Ramos (cell line): ENCODE measurements around the gene NISCH.

ENCODE experiments used
- in situ Hi-C: fragments of 300-500 bp; cut with MboI; formaldehyde crosslinking; loops from one replicate; pipeline ENCODE4 v1.14.3; 2022; ENCODE audit warnings: low sequenced_read_pairs; ENCODE audit not compliant: unreplicated experiment

Gene NISCH

DNA sequence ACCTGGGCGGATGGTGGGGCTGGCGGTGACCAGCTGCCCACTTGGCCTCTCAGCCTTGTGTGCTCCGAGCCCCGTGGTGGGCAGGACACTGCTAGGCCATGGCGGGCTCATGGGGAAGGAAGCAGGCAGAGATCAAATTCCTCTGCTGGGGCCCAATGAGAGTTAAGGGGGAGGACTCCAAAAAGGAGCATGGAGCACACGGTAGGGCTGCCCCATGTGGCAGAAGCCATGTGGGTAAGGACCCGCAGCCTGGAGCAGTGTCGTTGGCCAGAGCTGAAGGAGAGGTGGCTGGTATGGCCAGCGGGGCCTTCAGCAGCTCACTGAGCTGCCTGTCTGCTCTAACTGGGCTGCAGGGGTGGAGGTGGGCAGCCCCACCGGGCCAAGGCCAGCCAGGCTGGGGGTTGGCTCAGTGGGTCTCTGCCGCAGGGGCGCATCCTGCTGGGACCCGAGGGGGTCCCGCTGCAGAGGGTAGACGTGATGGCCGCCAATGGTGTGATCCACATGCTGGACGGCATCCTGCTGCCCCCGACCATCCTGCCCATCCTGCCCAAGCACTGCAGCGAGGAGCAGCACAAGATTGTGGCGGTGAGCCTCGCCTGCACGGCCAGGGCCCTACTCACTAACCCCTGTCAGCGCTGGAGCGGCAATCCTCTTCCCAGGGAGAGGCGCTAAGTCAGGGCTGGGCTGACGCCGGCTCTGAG is 51.0 kb downstream of the NISCH start:
- in situ Hi-C loops: no loop called here

- in situ Hi-C loops: no loop called here
Measured at GRCh38 chr3:52507359-52507758, 52.0 kb downstream of the NISCH start.

DNA sequence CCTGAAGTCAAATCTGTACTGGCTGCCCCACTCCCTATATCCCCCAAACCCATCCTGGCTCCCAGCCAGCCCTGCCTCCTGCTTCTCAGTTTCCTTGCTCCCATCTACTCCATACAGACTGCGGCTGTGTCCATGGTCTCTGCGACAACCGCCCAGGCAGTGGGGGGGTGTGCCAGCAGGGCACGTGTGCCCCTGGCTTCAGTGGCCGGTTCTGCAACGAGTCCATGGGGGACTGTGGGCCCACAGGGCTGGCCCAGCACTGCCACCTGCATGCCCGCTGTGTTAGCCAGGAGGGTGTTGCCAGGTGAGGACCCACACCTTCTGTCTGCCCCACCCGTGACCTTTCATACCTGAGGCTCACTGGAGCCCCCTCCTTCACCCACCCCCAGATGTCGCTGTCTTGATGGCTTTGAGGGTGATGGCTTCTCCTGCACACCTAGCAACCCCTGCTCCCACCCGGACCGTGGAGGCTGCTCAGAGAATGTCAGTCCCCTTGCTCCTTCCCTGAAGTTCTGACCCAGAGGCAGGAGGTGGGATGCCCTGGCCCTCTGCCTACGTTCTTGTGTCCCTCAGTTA is 54.4 kb downstream of the NISCH start:
- in situ Hi-C loops: no loop called here

GRCh38 chr3:52511509-52511908 is 56.1 kb downstream of the NISCH start:
- in situ Hi-C loops: no loop called here

DNA sequence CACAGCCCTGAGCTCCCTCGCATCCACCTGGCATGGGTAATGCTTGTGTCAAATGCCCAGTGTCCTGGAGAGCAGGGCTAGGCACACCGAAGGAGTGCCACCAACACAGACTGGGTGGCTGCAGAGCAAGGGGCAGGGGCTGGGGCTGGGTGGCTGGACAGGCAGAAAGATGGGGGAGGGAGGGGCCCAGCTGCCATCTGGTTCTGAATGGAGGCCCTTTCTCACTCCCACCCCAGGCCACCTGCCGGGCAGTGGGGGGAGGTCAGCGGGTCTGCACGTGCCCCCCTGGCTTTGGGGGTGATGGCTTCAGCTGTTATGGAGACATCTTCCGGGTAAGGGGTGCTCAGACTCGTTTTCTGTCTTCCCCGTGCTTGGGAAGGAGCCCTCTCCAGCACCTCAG is 56.7 kb downstream of the NISCH start:
- in situ Hi-C loops: no loop called here

- in situ Hi-C loops: no loop called here
Measured at GRCh38 chr3:52512727-52513126, 57.3 kb downstream of the NISCH start.

- in situ Hi-C loops: no loop called here
Measured at GRCh38 chr3:52513281-52513680, 57.9 kb downstream of the NISCH start.

DNA sequence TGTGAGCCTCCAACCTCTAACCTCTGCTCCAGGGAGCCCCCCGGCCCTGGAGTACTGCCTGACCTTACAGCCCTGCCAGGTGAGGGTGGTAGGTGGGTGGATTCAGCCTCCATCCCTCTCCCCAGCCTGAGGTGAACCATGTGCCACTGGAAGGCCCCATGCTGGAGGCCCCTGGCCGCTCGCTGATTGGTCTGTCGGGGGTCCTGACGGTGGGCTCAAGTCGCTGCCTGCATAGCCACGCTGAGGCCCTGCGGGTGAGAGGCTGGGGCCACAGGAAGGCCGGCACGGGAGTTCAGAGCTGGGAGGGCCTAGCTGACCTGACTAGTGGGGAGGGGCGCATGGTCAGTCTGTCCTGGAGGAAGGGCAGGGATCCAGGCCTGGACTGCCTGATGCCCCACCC is 59.2 kb downstream of the NISCH start:
- in situ Hi-C loops: no loop called here

- in situ Hi-C loops: no loop called here
Measured at GRCh38 chr3:52515192-52515591, 59.8 kb downstream of the NISCH start.

GRCh38 chr3:52516509-52517195 is 61.2 kb downstream of the NISCH start:
- in situ Hi-C loops: no loop called here

- in situ Hi-C loops: no loop called here
Measured at GRCh38 chr3:52517796-52518722, 62.7 kb downstream of the NISCH start.

GRCh38 chr3:52518723-52519444 is 63.5 kb downstream of the NISCH start:
- in situ Hi-C loops: no loop called here

DNA sequence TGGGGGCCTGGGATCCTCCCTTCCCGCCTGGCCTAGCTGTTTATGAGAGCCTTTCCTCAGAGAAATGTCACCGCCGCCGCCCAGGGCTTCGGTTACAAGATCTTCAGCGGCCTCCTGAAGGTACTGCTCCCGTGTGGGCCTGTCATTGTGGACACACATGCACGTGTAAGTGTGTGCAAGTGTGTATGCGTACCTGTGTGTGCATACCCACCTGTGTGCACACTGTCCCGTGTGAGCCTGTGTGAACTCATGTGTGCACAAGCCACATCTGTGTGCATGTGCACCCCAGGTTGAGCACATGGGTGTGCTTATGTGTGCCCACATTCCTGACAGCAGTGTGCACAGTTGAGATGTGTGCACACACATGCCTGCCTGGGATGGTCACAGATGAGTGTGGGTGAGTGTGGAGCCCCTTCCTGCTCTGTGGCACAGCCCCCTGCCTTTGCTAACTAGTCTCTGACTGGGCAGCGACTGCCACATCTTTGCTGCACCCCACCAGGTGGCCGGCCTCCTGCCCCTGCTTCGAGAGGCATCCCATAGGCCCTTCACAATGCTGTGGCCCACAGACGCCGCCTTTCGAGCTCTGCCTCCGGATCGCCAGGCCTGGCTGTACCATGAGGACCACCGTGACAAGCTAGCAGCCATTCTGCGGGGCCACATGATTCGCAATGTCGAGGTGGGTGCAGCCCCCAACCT is 64.2 kb downstream of the NISCH start:
- in situ Hi-C loops: no loop called here

DNA sequence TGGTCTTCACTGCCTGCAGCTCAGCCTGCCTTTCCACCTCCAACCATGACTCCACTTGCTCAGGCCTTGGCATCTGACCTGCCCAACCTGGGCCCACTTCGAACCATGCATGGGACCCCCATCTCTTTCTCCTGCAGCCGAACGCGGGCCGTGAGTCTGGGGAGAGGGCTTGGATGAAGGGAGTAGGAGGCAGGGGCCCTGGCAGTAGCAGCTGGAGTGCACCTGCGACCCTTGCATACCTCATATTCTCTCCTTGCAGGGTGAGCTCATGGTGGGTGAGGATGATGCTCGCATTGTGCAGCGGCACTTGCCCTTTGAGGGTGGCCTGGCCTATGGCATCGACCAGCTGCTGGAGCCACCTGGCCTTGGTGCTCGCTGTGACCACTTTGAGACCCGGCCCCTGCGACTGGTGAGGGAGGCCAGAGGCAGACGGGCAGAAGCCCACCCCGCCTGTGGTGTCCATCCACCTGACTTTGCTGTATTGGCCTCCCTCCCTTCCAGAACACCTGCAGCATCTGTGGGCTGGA is 64.8 kb downstream of the NISCH start:
- in situ Hi-C loops: no loop called here

GRCh38 chr3:52520716-52521487 is 65.5 kb downstream of the NISCH start:
- in situ Hi-C loops: no loop called here

DNA sequence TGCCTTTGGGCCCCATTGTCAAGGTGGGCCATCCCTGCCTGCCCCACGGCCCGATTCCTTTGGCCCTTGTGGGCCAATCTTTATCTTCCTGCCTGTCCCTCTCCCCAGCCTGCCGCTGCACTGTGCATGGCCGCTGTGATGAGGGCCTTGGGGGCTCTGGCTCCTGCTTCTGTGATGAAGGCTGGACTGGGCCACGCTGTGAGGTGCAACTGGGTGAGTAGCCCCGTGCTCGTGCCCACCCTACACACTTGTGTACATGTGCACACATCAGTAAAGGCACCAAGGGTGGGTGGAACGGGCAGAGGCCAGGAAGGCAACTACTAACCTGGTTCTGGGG is 66.1 kb downstream of the NISCH start:
- in situ Hi-C loops: no loop called here

- in situ Hi-C loops: no loop called here
Measured at GRCh38 chr3:52521881-52522650, 66.7 kb downstream of the NISCH start.
